ENCODE results near the gene RMND5B. TPM values are rescaled to one million over a fixed set of nuclear protein-coding genes. Genes with fewer than 3 reads are reported as not detected.

The RMND5B gene
- total and polyA plus RNA-seq, 10 of the 15 experiments (the other 5 are each of a cell fraction or from before 2014, with no cell fraction given): 1.6 to 50.7 (median 30.9) TPM

DNA sequence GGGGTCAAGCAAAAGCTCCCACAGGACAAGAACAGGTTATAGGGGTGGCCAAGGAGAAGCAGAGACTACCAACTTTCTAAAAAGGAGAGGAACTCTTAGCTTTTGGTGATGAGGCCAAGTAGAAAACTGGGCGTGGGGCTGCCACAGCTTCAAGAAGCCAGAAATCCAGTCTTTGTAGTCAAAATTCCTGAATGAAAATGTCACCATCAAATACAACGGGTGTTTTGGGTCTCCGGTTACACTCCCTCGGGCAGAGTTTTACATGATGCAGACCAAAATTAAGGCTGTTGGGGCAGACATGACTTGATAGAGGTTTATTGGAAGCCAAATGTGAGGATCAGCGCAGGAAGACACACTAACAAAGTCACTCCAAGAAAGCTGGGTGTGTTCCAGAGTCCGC lies 46.9 kb upstream of the RMND5B start:
- CTCF ChIA-PET: interaction anchor here (1.1 to 1.3 kb wide), 2 partner anchors 8 to 36 kb away, joined by 3 read pairs; no protein-coding TSS in a partner anchor
- no peak for FAIRE-seq

More for the DNA sequence above, 46.9 kb upstream of the RMND5B start:
- 55% methylated on average over 6 of the region's 6 CpGs for WGBS (ENCODE audit: insufficient coverage, insufficient replicate concordance, low lambda C conversion rate, missing lambda C conversion rate)
- DNase-seq (ENCODE audit: low read depth, low spot score): no peak
- intact Hi-C loops (cut with micrococcal nuclease; ENCODE audit: unreplicated experiment) (no loop called here), in situ Hi-C loops (cut with MboI) (no loop called here)
- Histone ChIP-seq H3K9ac (ENCODE audit: control insufficient read depth, insufficient read depth, low read length) (no peak overlapping the region), H4K20me1 (ENCODE audit: control insufficient read depth, insufficient read depth) (no peaks in the 10 kb centered on the region), H3K4me1 (ENCODE audit: control insufficient read depth, insufficient read depth, low read length) (no peaks in the 10 kb centered on the region), H3K79me2 (ENCODE audit: control insufficient read depth, insufficient read depth, low read length) (no peaks in the 10 kb centered on the region), H3K36me3 (ENCODE audit: control insufficient read depth in 2 of 2, insufficient read depth in 2 of 2, low read length in 1 of 2) (no peaks in the 10 kb centered on the region), H3K9me3 (replicated peaks; ENCODE audit: control insufficient read depth, insufficient read depth, low read length) (no peaks in the 10 kb centered on the region), H3K4me2 (ENCODE audit: control insufficient read depth, insufficient read depth) (no peak overlapping the region), H3K27me3 (replicated peaks in 1 of 2; ENCODE audit: control insufficient read depth in 2 of 2, insufficient read depth in 2 of 2, low read length in 1 of 2) (no peaks in the 10 kb centered on the region; a peak in 1 of 4 replicates), H3K27ac (ENCODE audit: control insufficient read depth, insufficient read depth) (no peak overlapping the region), H2AFZ (ENCODE audit: control insufficient read depth, low read depth, low read length) (no peak overlapping the region), H3K4me3 (no peak overlapping the region)
- ChIA-PET SMC1A (ENCODE audit: uncharacterized antibody, unreplicated experiment) (interaction anchor here (1.0 kb wide), 1 partner anchor 111 kb away, joined by 3 read pairs; no protein-coding TSS in a partner anchor), POLR2A (no interaction called here), RAD21 (ENCODE audit: unreplicated experiment) (interaction anchor here (1.2 kb wide), 1 partner anchor 9 kb away, joined by 3 read pairs; no protein-coding TSS in a partner anchor)
- TF ChIP-seq ASH2L (IDR thresholded peaks at IDR 0.05; ENCODE audit: borderline replicate concordance, low read depth): no peak
- no peak for TF ChIP-seq NBN (IDR thresholded peaks at IDR 0.05)
- TF ChIP-seq BRCA1 (IDR thresholded peaks at IDR 0.05; ENCODE audit: low read depth, low read length): no peak
- TF ChIP-seq MLLT1 (IDR thresholded peaks at IDR 0.05): no peak
- no peak for TF ChIP-seq IRF4 (IDR thresholded peaks at IDR 0.05; ENCODE audit: low read depth, low read length)
- TF ChIP-seq, protein P1, sequence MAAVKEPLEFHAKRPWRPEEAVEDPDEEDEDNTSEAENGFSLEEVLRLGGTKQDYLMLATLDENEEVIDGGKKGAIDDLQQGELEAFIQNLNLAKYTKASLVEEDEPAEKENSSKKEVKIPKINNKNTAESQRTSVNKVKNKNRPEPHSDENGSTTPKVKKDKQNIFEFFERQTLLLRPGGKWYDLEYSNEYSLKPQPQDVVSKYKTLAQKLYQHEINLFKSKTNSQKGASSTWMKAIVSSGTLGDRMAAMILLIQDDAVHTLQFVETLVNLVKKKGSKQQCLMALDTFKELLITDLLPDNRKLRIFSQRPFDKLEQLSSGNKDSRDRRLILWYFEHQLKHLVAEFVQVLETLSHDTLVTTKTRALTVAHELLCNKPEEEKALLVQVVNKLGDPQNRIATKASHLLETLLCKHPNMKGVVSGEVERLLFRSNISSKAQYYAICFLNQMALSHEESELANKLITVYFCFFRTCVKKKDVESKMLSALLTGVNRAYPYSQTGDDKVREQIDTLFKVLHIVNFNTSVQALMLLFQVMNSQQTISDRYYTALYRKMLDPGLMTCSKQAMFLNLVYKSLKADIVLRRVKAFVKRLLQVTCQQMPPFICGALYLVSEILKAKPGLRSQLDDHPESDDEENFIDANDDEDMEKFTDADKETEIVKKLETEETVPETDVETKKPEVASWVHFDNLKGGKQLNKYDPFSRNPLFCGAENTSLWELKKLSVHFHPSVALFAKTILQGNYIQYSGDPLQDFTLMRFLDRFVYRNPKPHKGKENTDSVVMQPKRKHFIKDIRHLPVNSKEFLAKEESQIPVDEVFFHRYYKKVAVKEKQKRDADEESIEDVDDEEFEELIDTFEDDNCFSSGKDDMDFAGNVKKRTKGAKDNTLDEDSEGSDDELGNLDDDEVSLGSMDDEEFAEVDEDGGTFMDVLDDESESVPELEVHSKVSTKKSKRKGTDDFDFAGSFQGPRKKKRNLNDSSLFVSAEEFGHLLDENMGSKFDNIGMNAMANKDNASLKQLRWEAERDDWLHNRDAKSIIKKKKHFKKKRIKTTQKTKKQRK (IDR thresholded peaks at IDR 0.05; ENCODE audit: low read depth, low read length): no peak
- no peak for TF ChIP-seq YY1 (IDR thresholded peaks at IDR 0.05; ENCODE audit: low read depth, low read length)
- no peak for TF ChIP-seq ZNF207 (IDR thresholded peaks at IDR 0.05; ENCODE audit: borderline replicate concordance)
- TF ChIP-seq SMAD1 (IDR thresholded peaks at IDR 0.05; ENCODE audit: low read depth, partially characterized antibody): no peak
- TF ChIP-seq ZNF217 (IDR thresholded peaks at IDR 0.05): no peak
- TF ChIP-seq WRNIP1 (IDR thresholded peaks at IDR 0.05; ENCODE audit: borderline replicate concordance, low read depth, low read length): no peak
- TF ChIP-seq ZBED1 (IDR thresholded peaks at IDR 0.05; ENCODE audit: borderline replicate concordance): no peak
- TF ChIP-seq, protein P2, sequence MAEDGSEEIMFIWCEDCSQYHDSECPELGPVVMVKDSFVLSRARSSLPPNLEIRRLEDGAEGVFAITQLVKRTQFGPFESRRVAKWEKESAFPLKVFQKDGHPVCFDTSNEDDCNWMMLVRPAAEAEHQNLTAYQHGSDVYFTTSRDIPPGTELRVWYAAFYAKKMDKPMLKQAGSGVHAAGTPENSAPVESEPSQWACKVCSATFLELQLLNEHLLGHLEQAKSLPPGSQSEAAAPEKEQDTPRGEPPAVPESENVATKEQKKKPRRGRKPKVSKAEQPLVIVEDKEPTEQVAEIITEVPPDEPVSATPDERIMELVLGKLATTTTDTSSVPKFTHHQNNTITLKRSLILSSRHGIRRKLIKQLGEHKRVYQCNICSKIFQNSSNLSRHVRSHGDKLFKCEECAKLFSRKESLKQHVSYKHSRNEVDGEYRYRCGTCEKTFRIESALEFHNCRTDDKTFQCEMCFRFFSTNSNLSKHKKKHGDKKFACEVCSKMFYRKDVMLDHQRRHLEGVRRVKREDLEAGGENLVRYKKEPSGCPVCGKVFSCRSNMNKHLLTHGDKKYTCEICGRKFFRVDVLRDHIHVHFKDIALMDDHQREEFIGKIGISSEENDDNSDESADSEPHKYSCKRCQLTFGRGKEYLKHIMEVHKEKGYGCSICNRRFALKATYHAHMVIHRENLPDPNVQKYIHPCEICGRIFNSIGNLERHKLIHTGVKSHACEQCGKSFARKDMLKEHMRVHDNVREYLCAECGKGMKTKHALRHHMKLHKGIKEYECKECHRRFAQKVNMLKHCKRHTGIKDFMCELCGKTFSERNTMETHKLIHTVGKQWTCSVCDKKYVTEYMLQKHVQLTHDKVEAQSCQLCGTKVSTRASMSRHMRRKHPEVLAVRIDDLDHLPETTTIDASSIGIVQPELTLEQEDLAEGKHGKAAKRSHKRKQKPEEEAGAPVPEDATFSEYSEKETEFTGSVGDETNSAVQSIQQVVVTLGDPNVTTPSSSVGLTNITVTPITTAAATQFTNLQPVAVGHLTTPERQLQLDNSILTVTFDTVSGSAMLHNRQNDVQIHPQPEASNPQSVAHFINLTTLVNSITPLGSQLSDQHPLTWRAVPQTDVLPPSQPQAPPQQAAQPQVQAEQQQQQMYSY (CRISPR knock-in tag; IDR thresholded peaks at IDR 0.05): no peak
- no peak for TF ChIP-seq RB1 (IDR thresholded peaks at IDR 0.05; ENCODE audit: borderline replicate concordance)
- no peak for TF ChIP-seq SMARCA5 (IDR thresholded peaks at IDR 0.05)
- ATAC-seq: no peak
- BruUV-seq (replicated peaks): no TSS peak

Data from GM12878 (cell line).